WERI-Rb-1 (cell line): Measurements from ENCODE around the gene PHF5A.
"Not testable (repeated sequence)": the region's sequence is repeated elsewhere in the genome, so short reads cannot be mapped to it uniquely, and the experiment has no call there.

Experiments
- DNase-seq: peaks from one replicate; pipeline ENCODE4 v3.0.0-alpha.2; 2020
- H3K27ac ChIP-seq: fragments of 250-450 bp; sonication (Bioruptor Pico); 2 replicates; pipeline ENCODE4 v1.5.1; 2020; ENCODE audit warnings: mild to moderate bottlenecking, moderate library complexity
- H3K27me3 ChIP-seq: fragments of 250-450 bp; sonication (Bioruptor Pico); 2 replicates; pipeline ENCODE4 v1.5.1; 2021; ENCODE audit warnings: mild to moderate bottlenecking, low read depth, moderate library complexity; ENCODE audit not compliant: insufficient read depth, severe bottlenecking
- H3K36me3 ChIP-seq: fragments of 250-450 bp; sonication (Bioruptor Pico); 2 replicates; pipeline ENCODE4 v1.5.1; 2020; ENCODE audit warnings: mild to moderate bottlenecking, moderate library complexity
- H3K4me3 ChIP-seq: 2 replicates; pipeline ENCODE4 v1.5.1; 2011; ENCODE audit warnings: low read depth, mild to moderate bottlenecking, control low read depth, low read length
- H3K9me3 ChIP-seq: fragments of 250-450 bp; sonication (Bioruptor Pico); 2 replicates; pipeline ENCODE4 v1.5.1; 2021; ENCODE audit warnings: mild to moderate bottlenecking, moderate library complexity; ENCODE audit not compliant: severe bottlenecking
- CTCF ChIP-seq: IDR thresholded peaks from 2 replicates; pipeline ENCODE4 v1.5.1; 2011; ENCODE audit warnings: low read depth, mild to moderate bottlenecking, control low read depth, inconsistent platforms, low read length

The PHF5A gene

GRCh38 chr22:41469218-41469851 lies 843 bp upstream of the PHF5A start:
- peak; percentile 23 for DNase-seq

DNA sequence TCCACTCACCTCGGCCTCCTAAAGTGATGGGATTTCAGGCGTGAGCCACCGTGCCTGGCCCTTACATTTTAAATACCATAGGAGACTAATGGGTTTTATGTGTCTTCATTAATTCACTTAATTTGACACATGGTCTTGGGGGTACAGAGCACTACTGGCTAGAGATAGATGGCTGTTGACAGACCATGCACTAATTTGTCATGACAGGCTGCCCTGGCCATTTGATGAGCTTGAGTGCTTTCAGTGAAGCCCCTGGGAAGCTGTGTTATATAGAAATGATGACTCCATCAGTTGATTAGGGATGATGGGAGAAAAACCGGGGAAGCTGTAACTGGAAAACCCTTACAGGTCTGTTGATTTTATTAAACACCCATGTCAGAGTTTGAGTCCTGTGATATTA lies 6.6 kb downstream of the PHF5A start:
- H3K27me3 ChIP-seq, result no peaks in the 10 kb centered on the region
- no peaks in the 10 kb centered on the region for H3K9me3 ChIP-seq
- peaks cover 85% of the 10 kb centered on the region for H3K36me3 ChIP-seq
- no peak overlapping the region for H3K4me3 ChIP-seq
- no peak overlapping the region for H3K27ac ChIP-seq
- TF ChIP-seq CTCF, result no peak
- DNase-seq, result no peak

More at GRCh38 chr22:41469218-41469851, 843 bp upstream of the PHF5A start:
- Histone ChIP-seq H3K27me3 (no peaks in the 10 kb centered on the region), H3K9me3 (no peaks in the 10 kb centered on the region), H3K36me3 (peaks cover 51% of the 10 kb centered on the region), H3K4me3 (peak overlapping the region; percentile 54), H3K27ac (peak overlapping the region; percentile 98)
- TF ChIP-seq CTCF, result no peak

DNA sequence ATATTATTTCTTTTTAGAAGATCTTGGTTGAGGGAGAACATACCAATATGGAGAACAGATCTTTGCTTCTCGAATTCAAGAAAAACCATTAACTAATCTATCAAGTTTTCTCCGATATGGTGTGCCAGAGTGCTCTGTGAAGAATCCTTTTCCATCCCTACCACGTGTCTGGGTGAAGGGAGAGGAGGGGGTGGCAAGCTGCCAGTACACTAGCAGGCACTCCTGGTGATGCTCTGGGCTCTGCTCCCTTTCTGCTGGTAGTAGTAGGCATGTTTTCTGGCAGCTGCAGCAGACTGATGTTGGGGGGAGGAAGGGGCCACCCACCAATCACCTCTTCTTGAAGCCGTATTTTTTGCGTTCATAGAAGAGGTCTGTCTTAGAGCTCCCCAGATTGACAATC lies 8.4 kb downstream of the PHF5A start:
- not testable (repeated sequence) for H3K9me3 ChIP-seq, H3K4me3 ChIP-seq, H3K27me3 ChIP-seq, H3K27ac ChIP-seq, DNase-seq
- H3K36me3 ChIP-seq, result peaks cover 67% of the 10 kb centered on the region

DNA sequence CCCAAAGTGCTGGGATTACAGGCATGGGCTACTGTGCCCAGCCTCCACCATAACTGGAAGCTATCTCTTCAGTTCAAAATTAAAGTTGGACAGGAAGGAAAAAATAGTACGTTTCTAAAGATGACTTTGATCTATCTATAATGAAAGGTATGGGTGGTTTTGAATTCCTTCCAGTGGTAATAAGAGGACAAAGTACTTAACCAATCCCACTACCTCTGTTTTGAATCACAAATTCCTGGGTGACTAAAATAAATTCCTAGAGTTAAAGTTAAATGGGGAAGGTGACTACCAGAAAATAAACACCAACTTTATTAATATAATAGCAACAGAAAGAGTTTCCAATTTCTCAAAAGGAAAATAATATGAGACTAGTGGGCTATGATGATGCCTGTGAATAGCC lies 9.1 kb downstream of the PHF5A start:
- no peak for TF ChIP-seq CTCF
- peaks cover 60% of the 10 kb centered on the region for H3K36me3 ChIP-seq

DNA sequence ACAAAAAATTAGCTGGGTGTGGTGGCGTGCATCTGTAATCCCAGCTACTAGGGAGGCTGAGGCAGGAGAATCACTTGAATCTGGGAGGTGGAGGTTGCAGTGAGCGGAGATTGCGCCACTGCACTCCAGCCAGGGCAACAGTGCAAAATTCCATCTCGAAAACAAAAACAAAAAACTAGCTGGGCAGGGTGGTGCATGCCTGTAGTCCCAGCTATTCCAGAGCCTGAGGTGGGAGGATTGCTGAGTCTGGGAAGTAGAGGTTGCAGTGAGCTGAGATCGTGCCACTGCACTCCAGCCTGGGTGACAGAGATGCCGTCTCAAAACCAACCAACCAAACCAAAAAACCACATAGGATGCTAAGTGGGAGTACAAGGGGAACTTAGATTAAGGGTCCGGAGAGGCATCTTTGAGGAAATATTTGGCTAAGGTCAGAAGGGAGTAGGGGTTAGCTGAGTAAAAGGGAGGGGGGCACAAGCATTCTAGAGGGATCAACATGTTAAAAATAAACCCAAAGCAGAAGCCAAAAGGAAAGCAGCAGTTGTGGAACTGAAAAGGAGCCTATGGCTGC lies 10.2 kb downstream of the PHF5A start:
- Histone ChIP-seq H3K4me3 (no peak overlapping the region), H3K9me3 (no peaks in the 10 kb centered on the region), H3K27ac (no peak overlapping the region), H3K27me3 (no peaks in the 10 kb centered on the region), H3K36me3 (peaks cover 51% of the 10 kb centered on the region)
- TF ChIP-seq CTCF, result no peak
- DNase-seq, result no peak

More for the DNA sequence above, 9.1 kb downstream of the PHF5A start:
- no peaks in the 10 kb centered on the region for H3K27me3 ChIP-seq
- DNase-seq, result no peak
- H3K27ac ChIP-seq, result no peak overlapping the region
- H3K9me3 ChIP-seq, result no peaks in the 10 kb centered on the region
- H3K4me3 ChIP-seq, result no peak overlapping the region

DNA sequence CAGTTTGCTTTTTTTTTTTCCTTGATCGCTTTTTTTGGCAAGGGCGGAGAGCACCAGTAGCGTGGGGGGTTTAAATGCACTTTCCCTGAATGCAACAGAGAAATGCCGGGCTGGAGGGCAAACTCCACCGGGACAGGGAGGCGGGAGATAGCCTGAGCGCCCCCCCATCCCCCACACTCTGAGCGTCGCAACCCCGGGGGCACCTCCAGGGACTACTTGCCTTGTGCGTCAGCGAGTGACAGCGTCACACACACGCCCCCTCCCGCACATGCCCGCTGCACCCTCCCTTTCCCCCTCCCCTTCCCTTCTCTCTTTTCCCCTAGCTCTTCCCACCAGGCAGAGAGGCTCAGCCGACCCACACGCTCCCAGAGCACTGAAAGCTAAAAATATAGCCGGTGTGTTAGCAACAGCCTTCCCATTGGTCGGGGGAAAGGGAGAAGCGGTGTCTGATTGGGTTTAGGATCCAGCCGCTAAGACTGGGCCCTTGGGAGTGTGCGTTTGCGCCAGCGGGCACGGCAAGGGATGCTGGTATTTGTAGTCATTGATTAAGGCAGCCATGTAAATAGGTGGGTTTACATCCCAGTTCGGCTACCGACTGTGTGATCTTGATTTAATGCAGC lies 20.2 kb downstream of the PHF5A start:
- no peaks in the 10 kb centered on the region for H3K27me3 ChIP-seq
- TF ChIP-seq CTCF, result no peak
- no peaks in the 10 kb centered on the region for H3K9me3 ChIP-seq
- peaks cover 22% of the 10 kb centered on the region for H3K36me3 ChIP-seq
- peak overlapping the region; percentile 97 for H3K27ac ChIP-seq
- peak overlapping the region; percentile 99 for H3K4me3 ChIP-seq
- DNase-seq, result peak; percentile 97
